ENCODE data around the gene SLC1A1.

DNA sequence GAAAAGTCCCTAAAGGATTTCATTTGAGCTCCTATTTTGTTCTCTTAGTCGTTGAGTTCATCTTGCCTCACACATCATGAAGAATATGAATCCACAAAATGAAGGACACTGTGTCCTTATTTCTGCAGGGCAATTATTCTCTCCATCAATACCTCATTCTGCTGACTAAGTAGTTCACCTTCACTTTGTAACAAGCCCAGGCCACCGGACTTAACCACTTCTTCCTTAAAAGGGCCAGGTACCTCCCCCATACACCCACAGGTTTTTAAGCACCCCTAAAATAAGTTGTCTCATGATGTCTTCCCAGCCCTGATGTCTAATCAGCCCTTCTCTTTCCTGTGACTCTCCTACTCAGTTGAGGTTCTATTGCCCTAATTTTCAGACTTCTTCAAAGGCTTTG, 104.7 kb downstream of the SLC1A1 start:
- TF ChIP-seq, protein P1, sequence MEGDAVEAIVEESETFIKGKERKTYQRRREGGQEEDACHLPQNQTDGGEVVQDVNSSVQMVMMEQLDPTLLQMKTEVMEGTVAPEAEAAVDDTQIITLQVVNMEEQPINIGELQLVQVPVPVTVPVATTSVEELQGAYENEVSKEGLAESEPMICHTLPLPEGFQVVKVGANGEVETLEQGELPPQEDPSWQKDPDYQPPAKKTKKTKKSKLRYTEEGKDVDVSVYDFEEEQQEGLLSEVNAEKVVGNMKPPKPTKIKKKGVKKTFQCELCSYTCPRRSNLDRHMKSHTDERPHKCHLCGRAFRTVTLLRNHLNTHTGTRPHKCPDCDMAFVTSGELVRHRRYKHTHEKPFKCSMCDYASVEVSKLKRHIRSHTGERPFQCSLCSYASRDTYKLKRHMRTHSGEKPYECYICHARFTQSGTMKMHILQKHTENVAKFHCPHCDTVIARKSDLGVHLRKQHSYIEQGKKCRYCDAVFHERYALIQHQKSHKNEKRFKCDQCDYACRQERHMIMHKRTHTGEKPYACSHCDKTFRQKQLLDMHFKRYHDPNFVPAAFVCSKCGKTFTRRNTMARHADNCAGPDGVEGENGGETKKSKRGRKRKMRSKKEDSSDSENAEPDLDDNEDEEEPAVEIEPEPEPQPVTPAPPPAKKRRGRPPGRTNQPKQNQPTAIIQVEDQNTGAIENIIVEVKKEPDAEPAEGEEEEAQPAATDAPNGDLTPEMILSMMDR (IDR thresholded peaks at IDR 0.05), result no peak
- no peak for TF ChIP-seq POLR2A (IDR thresholded peaks at IDR 0.05)

Data from heart left ventricle (tissue), 13 donors.